Activated naive CD4-positive, alpha-beta T cell treated with Interleukin-2 at 50 U/mL for 16 hours (primary cell): ENCODE measurements around the gene ATRN.

ENCODE experiments used
- DNase-seq: peaks from one replicate; pipeline ENCODE4 v3.0.0-alpha.2; 2020

ATRN gene

GRCh38 chr20:3631534-3631933 is 160.7 kb downstream of the ATRN start:
- no peak for DNase-seq

DNA sequence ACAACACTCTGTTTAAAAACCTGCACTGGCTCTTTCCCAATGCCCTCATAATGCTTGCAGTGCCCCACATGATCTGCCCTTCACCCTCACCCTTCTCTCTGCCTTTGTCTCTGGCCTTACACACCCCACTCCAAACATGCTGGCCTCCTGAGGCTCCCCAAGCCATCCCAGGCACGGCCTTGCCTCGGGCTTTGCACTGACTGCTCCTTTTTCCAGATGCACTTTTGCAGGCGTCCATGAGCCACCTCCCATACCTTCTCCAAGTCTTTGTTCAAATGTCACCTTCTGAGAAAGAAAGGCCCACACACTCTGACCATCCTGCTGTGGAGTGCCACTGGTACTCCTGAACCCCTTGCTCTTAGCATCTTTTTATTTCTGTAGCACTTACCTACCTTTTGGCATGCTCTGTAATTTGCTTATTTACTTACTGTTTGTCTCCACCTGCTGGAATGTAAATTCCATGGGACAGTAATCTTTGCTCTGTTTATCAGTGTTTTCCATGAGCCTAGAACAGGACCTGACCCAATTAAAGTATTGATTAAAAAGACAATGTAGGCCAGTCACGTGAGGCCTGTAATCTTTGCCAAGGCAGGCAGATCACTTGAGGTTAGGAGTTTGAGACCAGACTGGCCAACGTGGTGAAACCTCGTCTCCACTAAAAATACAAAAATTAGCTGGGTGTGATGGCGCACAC is 161.6 kb downstream of the ATRN start:
- DNase-seq, result no peak

GRCh38 chr20:3633913-3634478 is 163.2 kb downstream of the ATRN start:
- no peak for DNase-seq

DNA sequence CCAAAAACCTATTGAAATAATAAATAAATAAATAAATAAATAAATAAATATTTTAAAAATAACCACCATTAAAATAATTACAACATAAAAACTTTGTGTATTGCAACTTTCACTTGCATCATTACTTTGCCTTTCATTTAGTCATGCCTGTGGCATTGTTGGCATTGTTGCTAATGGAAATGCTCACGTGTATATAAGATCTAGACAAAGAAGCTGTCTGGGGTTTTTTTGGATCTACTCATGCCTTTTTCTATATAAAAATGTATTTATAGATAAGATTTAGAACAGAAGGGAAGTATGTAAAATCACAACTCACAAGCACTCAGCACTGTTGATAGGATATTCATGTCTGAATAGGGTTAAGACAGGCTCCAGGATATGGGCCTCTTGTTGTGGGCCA is 164.5 kb downstream of the ATRN start:
- no peak for DNase-seq

GRCh38 chr20:3640259-3640658 is 169.4 kb downstream of the ATRN start:
- no peak for DNase-seq

- DNase-seq, result no peak
Observed at GRCh38 chr20:3645309-3646066, 174.7 kb downstream of the ATRN start.

DNA sequence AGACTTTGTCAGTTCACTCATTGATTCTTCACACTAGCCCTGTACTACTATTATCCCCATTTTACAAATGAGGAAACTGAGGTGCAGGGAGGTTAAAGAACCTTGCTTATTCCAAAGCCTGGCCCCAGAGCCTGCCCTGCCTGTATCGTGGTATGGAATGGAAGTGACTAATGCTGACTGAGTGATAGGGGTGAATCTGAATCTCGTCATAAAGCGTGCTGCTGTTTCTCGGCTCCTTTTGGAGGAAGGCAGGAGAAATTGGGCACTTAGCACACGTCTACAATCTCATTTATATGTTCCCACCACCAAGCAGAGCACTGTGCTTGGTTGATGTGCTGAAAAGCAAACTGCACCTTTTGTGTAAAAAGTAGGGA is 175.2 kb downstream of the ATRN start:
- no peak for DNase-seq

DNA sequence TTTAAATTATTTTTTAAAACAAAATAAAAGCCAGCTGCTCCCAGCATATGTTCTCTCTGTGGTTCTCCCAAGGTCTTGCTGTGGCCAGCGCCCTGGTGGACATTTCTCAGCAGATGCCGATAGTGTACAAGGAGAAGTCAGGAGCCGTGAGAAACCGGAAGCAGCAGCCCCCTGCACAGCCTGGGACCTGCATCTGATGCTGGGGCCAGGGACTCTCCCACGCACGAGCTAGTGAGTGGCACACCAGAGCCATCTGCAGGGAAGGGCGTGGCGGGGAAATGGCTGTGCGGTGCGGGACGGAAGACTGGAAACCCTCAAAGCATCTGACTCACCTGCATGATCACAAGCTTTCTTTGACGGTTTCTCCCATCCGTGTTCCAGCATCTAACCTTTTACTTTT is 175.8 kb downstream of the ATRN start:
- no peak for DNase-seq

DNA sequence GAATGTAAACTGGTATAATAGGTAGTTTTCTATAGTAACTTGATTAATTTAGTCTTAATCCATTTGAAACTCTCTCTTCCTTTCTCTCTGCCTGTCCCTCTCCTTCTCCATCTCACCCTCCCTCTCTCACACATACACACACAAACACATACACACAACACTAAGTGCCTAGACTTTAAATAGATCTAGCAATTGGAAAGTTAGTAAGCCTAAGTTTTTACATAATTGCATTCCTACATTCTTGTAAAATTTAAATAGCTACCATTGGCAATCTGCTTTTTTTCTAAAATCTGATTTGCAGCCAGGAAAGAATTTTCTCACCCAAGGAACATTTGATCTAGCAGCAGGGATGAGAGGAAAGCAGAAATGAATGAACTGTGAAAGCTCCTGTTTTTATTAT is 176.7 kb downstream of the ATRN start:
- DNase-seq, result no peak

- DNase-seq, result no peak
Observed at GRCh38 chr20:3648951-3649350, 178.1 kb downstream of the ATRN start.

- no peak for DNase-seq
Observed at GRCh38 chr20:3651204-3651962, 180.6 kb downstream of the ATRN start.

DNA sequence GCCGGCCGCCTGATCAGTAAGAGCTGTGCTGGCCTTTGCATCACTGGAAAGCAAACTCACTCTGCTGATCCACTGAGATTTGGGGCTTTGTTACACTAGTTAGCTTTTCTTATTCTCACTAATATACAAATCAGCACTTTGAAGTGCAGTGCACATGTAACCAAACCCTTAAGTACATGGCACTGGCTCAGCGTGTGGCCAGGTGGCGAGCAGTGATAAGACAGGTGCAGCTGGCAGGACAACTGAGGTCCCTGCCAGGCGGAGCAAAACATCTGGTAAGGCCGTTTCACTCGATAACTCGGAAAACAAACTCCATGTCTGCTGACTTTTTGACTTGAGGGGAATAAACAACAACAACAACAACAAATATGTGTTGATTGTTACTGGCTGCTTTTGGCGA is 181.4 kb downstream of the ATRN start:
- no peak for DNase-seq

DNA sequence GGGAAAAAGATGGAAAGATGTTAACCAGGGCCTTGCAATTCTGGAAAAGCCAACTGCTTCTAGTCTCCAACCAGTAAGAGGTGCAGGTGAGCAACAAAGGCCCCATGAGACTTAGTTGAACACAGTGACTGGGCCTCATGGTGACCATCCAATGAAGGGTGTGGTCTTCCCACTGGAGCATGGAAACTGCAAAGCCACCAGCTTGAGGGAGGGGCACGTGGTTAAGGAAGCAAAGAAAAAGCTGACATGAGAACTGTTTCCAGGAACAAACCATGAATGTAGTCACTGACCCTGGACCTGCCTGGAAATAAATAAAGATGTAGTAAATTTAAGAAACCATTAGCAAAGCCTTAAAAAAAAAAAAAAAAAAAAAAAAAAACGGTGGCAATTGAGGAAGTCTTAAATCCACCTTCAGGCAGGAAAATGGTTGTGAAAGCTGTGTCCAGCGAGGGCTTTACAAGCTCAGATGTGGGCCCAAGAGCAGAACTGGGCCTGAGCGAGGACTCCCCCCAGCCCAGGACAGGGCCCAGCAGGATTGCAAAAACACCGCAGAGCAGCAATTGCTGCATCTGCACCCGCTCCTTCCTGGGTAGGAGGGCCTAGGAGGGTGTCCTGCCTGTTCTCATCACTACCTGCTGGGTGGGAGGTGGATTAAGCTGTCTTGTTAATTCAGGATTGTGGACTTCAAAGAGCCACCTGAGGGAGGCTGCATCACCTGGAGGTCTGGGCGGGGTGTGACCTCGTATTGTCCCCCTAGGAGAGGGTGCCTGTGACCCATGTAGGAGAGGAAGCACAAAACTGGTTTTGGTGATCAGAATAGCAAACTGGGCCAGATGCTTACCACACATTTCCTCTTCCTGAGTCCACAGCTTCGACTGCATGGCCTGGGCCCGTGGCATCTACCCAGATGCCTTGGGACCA is 182.1 kb downstream of the ATRN start:
- DNase-seq, result no peak

DNA sequence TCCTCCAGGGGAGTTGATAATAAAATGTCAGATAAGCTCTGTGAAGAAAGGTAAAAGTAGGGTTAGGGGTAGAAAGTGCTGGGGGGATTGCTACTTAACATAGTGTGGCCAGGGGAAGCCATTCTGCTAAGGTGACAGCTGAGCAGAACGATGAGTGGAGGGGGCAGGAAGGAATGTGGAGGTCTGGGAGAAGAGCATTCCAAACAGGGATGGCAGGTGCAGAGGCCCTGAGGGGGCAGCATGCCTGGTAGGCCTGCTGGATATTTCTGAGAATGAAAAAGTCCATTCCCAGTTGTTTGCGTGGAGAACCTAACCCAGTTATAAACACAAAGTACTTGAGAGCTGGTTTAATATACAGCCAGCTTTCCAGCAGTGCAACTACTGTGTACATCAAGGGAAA is 183.1 kb downstream of the ATRN start:
- DNase-seq, result no peak

- no peak for DNase-seq
Observed at GRCh38 chr20:3654326-3655130, 183.7 kb downstream of the ATRN start.

- DNase-seq, result no peak
Observed at GRCh38 chr20:3655131-3655405, 184.2 kb downstream of the ATRN start.

- no peak for DNase-seq
Observed at GRCh38 chr20:3658019-3658715, 187.3 kb downstream of the ATRN start.

- DNase-seq, result no peak
Observed at GRCh38 chr20:3658716-3659491, 188.1 kb downstream of the ATRN start.

DNA sequence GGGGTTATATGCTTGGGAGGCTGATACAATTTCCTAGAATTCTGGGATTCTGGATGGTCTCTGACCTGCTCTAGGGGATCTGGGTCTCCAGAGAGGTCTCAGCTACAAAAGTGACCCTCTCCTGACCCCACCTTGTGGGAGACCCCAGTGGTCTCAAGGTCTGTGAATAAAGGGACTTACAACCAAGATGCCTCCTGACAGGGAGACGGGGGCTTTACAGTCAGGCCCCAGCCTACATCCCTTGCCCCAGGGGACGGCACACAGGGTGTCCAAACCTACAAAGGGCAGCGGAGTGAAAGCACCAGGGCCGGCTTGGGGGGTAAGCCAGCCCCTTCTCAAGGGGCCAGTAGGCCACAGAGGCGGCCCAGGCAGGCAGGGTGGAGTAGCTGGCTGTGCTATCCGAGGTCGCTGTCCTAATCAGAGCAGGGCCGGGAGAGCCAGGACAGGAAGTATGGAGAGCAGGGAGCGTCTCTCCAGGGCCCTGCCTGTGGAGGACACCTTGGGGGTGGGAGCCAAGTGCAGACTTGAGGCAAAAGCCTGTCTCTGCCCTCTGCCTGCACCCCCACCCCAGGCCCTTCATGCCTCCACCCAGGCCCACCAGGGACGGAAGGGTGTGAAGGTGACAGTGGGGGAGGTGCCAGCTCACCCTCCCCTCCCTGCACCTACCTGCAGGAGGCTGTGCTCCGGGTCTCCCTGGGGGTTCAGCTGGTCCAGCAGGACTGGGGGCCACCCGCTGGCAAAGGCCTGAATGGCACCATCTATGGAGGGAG is 188.9 kb downstream of the ATRN start:
- DNase-seq, result no peak
